HepG2 (cell line): ENCODE measurements around the gene TNFAIP2. TPM values are rescaled to one million over a fixed set of nuclear protein-coding genes. Genes with fewer than 3 reads are reported as not detected.
A peak's percentile ranks its signal among the peaks of the same experiment; 100 is the strongest.

Experiments
- BHLHE40 ChIP-seq: IDR thresholded peaks from 2 replicates; pipeline ENCODE4 v1.6.1; 2011; ENCODE audit warnings: low read length, improper control_type of control experiment
- EHMT2 ChIP-seq: fragments of 200-600 bp; sonication (generic); IDR thresholded peaks from 2 replicates; pipeline ENCODE4 v1.7.0; 2017; ENCODE audit warnings: antibody characterized with exemption, low read depth, low read length, borderline replicate concordance
- FOXA3 ChIP-seq: IDR thresholded peaks from 2 replicates; pipeline ENCODE4 v1.6.1; 2016; ENCODE audit warnings: missing genetic modification reagents, missing compliant biosample characterization
- HMG20A ChIP-seq: IDR thresholded peaks from 2 replicates; pipeline ENCODE4 v1.6.1; 2016; ENCODE audit warnings: borderline replicate concordance
- HNRNPH1 ChIP-seq: fragments of 200-400 bp; formaldehyde crosslinking; optimal IDR thresholded peaks from 2 replicates; pipeline ENCODE3; 2017; ENCODE audit warnings: mild to moderate bottlenecking, low read depth, low read length
- ISX ChIP-seq: sonication (generic); formaldehyde crosslinking; conservative IDR thresholded peaks from 2 replicates; pipeline ENCODE4 v1.5.0; 2020; ENCODE audit warnings: missing genetic modification reagents
- JUNB ChIP-seq: sonication (generic); formaldehyde crosslinking; IDR thresholded peaks from 2 replicates; pipeline ENCODE4 v1.8.0; 2022; ENCODE audit warnings: missing genetic modification reagents, mild to moderate bottlenecking, borderline replicate concordance
- RXRB ChIP-seq: IDR thresholded peaks from 2 replicates; pipeline ENCODE4 v1.6.1; 2016; ENCODE audit warnings: borderline replicate concordance, missing genetic modification reagents, missing compliant biosample characterization
- U2AF2 ChIP-seq: fragments of 200-400 bp; formaldehyde crosslinking; IDR thresholded peaks from 2 replicates; pipeline ENCODE4 v1.6.1; 2017; ENCODE audit warnings: low read depth, mild to moderate bottlenecking, low read length
- ZFP1 ChIP-seq: IDR thresholded peaks from 2 replicates; pipeline ENCODE4 v1.6.1; 2016
- ZNF282 ChIP-seq: fragments of 450-650 bp; IDR thresholded peaks from 2 replicates; pipeline ENCODE4 v1.6.1; 2018; ENCODE audit not compliant: partially characterized antibody
- ZNF44 ChIP-seq: sonication (generic); formaldehyde crosslinking; IDR thresholded peaks from 2 replicates; pipeline ENCODE4 v1.5.1; 2020; ENCODE audit warnings: mild to moderate bottlenecking, missing genetic modification reagents
- ZNF841 ChIP-seq: sonication (generic); formaldehyde crosslinking; IDR thresholded peaks from 2 replicates; pipeline ENCODE4 v1.8.1; 2023; ENCODE audit warnings: missing genetic modification reagents, borderline replicate concordance
- polyA plus RNA-seq, 8 experiments: library from polyadenylated mRNA; depleted of rRNA in 3 of 8; stranded (reverse) in 7 of 8; unstranded in 1 of 8; fragments of >200 nt; fragmentation: Illumina TruSeq in 4 of 8; extraction: Trizol in 4 of 8; gene quantifications; 2 replicates each; pipeline versions ENCODE4 v1.2.1 to v1.2.3, GENCODE V29; 2011 to 2016; ENCODE audit warnings: low read depth in 4 of 8, missing spikeins in 1 of 8, mixed read lengths in 1 of 8; ENCODE audit not compliant: insufficient read depth in 1 of 8
- total RNA-seq, 5 experiments: library from RNA; depleted of rRNA; stranded (reverse); fragments of >200 nt; fragmentation: Illumina TruSeq; extraction: Trizol; gene quantifications; 2 replicates each; pipeline ENCODE4 v1.2.3, GENCODE V29; 2016; ENCODE audit warnings: low read depth in 1 of 5
- TF ChIP-seq, protein P1 (sequence below): sonication (generic); formaldehyde crosslinking; IDR thresholded peaks from 2 replicates; pipeline ENCODE4 v1.4.0; 2020; ENCODE audit warnings: missing genetic modification reagents
- TF ChIP-seq, protein P2 (sequence below): sonication (generic); formaldehyde crosslinking; IDR thresholded peaks from 2 replicates; pipeline ENCODE4 v1.5.0; 2020; ENCODE audit warnings: mild to moderate bottlenecking, low read depth, missing genetic modification reagents, borderline replicate concordance
- TF ChIP-seq, protein P3 (sequence below): sonication (generic); formaldehyde crosslinking; IDR thresholded peaks from 2 replicates; pipeline ENCODE4 v1.8.1; 2023; ENCODE audit warnings: mild to moderate bottlenecking, missing genetic modification reagents
- TF ChIP-seq, protein P4 (sequence below): sonication (generic); formaldehyde crosslinking; IDR thresholded peaks from 2 replicates; pipeline ENCODE4 v1.4.0; 2020; ENCODE audit warnings: missing genetic modification reagents, borderline replicate concordance
- TF ChIP-seq, protein P5 (sequence below): sonication (generic); formaldehyde crosslinking; IDR thresholded peaks from 2 replicates; pipeline ENCODE4 v1.4.0; 2020; ENCODE audit warnings: missing genetic modification reagents
- TF ChIP-seq, protein P6 (sequence below): sonication (generic); formaldehyde crosslinking; IDR thresholded peaks from 2 replicates; pipeline ENCODE4 v1.4.0; 2020; ENCODE audit warnings: missing genetic modification reagents, mild to moderate bottlenecking, borderline replicate concordance

The TNFAIP2 gene
- total and polyA plus RNA-seq, 2 of the 13 experiments (the other 11 are each of a cell fraction or from before 2014, with no cell fraction given) = 0.46 to 1.5 TPM

DNA sequence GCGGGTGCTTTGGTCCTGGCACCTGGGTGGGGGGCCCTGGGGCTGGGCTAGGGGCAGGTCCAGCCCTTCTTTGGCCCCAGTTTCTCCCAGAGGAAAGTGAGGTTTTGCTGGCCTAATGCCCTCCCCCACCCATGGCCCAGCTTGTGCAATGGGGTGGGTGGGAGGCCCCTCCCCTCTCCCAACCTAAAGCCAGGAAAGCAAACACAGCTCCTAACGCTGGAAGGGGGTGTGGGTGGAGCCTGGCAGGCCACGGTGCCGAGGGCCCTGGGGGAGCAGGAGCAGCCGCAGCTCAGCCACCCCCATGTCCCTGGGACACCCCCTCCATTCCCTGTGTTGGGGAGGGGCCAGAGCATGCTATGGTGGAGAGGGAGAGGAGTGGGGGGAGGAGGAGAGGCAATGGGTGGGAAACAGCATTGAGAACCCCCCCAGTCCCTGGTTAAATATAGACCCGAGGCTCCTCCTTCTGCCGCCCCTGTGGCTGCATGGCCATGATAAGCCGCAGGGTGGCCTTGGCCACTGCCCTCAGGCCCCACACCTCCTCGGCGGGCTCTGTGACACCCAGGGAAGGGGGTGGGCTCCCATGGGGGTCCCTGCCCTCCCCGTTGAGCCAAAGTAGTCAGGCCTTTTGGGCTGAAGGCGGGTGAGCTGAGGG is 24.1 kb upstream of the TNFAIP2 start (continued):
- TF ChIP-seq, protein P1, sequence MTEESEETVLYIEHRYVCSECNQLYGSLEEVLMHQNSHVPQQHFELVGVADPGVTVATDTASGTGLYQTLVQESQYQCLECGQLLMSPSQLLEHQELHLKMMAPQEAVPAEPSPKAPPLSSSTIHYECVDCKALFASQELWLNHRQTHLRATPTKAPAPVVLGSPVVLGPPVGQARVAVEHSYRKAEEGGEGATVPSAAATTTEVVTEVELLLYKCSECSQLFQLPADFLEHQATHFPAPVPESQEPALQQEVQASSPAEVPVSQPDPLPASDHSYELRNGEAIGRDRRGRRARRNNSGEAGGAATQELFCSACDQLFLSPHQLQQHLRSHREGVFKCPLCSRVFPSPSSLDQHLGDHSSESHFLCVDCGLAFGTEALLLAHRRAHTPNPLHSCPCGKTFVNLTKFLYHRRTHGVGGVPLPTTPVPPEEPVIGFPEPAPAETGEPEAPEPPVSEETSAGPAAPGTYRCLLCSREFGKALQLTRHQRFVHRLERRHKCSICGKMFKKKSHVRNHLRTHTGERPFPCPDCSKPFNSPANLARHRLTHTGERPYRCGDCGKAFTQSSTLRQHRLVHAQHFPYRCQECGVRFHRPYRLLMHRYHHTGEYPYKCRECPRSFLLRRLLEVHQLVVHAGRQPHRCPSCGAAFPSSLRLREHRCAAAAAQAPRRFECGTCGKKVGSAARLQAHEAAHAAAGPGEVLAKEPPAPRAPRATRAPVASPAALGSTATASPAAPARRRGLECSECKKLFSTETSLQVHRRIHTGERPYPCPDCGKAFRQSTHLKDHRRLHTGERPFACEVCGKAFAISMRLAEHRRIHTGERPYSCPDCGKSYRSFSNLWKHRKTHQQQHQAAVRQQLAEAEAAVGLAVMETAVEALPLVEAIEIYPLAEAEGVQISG = peak; percentile 77
- TF ChIP-seq ZNF44 (CRISPR knock-in tag) (no peak), HMG20A (CRISPR knock-in tag) (no peak; the same call in 1 of the 2 replicates), FOXA3 (CRISPR knock-in tag) (peak; percentile 77), BHLHE40 (no peak), ZFP1 (peak; percentile 25; the same call in 1 of the 2 replicates), ZNF841 (CRISPR knock-in tag) (no peak), ISX (CRISPR knock-in tag) (no peak), JUNB (no peak), HNRNPH1 (no peak), RXRB (CRISPR knock-in tag) (peak; percentile 79), EHMT2 (no peak), ZNF282 (no peak), U2AF2 (no peak)
- TF ChIP-seq, protein P2, sequence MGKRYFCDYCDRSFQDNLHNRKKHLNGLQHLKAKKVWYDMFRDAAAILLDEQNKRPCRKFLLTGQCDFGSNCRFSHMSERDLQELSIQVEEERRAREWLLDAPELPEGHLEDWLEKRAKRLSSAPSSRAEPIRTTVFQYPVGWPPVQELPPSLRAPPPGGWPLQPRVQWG (CRISPR knock-in tag) = no peak
- TF ChIP-seq, protein P3, sequence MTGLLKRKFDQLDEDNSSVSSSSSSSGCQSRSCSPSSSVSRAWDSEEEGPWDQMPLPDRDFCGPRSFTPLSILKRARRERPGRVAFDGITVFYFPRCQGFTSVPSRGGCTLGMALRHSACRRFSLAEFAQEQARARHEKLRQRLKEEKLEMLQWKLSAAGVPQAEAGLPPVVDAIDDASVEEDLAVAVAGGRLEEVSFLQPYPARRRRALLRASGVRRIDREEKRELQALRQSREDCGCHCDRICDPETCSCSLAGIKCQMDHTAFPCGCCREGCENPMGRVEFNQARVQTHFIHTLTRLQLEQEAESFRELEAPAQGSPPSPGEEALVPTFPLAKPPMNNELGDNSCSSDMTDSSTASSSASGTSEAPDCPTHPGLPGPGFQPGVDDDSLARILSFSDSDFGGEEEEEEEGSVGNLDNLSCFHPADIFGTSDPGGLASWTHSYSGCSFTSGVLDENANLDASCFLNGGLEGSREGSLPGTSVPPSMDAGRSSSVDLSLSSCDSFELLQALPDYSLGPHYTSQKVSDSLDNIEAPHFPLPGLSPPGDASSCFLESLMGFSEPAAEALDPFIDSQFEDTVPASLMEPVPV (CRISPR knock-in tag) = no peak; the same call in 1 of the 2 replicates
- TF ChIP-seq, protein P4, sequence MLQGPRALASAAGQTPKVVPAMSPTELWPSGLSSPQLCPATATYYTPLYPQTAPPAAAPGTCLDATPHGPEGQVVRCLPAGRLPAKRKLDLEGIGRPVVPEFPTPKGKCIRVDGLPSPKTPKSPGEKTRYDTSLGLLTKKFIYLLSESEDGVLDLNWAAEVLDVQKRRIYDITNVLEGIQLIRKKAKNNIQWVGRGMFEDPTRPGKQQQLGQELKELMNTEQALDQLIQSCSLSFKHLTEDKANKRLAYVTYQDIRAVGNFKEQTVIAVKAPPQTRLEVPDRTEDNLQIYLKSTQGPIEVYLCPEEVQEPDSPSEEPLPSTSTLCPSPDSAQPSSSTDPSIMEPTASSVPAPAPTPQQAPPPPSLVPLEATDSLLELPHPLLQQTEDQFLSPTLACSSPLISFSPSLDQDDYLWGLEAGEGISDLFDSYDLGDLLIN (CRISPR knock-in tag) = 0 out of 2 replicates have a peak, but pooled peaks have one; percentile 24
- TF ChIP-seq, protein P5, sequence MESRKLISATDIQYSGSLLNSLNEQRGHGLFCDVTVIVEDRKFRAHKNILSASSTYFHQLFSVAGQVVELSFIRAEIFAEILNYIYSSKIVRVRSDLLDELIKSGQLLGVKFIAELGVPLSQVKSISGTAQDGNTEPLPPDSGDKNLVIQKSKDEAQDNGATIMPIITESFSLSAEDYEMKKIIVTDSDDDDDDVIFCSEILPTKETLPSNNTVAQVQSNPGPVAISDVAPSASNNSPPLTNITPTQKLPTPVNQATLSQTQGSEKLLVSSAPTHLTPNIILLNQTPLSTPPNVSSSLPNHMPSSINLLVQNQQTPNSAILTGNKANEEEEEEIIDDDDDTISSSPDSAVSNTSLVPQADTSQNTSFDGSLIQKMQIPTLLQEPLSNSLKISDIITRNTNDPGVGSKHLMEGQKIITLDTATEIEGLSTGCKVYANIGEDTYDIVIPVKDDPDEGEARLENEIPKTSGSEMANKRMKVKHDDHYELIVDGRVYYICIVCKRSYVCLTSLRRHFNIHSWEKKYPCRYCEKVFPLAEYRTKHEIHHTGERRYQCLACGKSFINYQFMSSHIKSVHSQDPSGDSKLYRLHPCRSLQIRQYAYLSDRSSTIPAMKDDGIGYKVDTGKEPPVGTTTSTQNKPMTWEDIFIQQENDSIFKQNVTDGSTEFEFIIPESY (CRISPR knock-in tag) = peak; percentile 65
- TF ChIP-seq, protein P6, sequence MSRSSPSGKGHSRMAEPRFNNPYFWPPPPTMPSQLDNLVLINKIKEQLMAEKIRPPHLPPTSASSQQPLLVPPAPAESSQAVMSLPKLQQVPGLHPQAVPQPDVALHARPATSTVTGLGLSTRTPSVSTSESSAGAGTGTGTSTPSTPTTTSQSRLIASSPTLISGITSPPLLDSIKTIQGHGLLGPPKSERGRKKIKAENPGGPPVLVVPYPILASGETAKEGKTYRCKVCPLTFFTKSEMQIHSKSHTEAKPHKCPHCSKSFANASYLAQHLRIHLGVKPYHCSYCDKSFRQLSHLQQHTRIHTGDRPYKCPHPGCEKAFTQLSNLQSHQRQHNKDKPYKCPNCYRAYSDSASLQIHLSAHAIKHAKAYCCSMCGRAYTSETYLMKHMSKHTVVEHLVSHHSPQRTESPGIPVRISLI (CRISPR knock-in tag) = no peak; the same call in 1 of the 2 replicates
